ENCODE data around the gene VPS45.

VPS45 gene

DNA sequence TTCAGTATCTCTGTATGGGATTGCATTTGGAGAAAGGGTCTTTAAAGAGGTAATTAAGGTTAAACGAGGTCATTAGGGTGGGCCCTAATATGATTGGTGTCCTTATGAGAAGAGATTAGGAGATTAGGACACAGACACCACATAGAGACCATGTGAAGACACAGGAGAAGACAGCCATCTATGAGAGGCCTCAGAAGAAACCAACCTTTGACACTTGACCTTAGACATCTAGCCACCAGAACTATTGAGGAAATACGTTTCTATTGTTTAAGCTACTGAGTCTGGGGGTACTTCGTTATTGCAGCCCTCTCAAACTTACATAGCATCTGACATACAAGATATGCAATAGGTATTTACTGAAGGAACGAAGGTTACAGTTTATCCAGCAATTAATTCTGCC is 7.3 kb upstream of the VPS45 start:
- TF ChIP-seq POLR2A (IDR thresholded peaks at IDR 0.05; ENCODE audit: low read length) (no peak), GATA1 (IDR thresholded peaks at IDR 0.05; ENCODE audit: low read depth, low read length) (no peak)
- DNase-seq = no peak

DNA sequence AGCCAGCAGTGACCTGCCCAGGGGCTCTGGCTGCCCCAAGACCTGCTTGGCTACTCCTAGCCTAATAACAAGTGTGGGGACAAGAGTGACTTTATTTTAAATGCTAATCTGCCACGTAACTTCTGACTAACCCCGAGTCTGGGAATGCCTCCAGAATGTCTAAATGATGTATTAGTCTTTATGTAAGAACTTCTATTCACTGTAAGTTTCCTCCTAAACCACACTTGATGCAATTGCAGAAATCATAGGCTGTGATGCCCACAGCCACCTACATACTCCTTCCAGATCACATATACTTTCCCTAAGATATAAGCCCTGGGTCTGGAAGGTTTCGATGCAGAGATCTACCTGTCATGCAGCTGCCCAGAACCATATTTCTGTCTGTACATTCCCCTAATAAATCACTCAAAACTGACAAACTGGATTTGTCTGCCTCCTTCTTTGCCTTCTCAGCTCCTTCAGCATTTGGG is 5.9 kb upstream of the VPS45 start:
- DNase-seq = no peak
- TF ChIP-seq GATA1 (IDR thresholded peaks at IDR 0.05; ENCODE audit: low read depth, low read length) = no peak
- no peak for TF ChIP-seq POLR2A (IDR thresholded peaks at IDR 0.05; ENCODE audit: low read length)

DNA sequence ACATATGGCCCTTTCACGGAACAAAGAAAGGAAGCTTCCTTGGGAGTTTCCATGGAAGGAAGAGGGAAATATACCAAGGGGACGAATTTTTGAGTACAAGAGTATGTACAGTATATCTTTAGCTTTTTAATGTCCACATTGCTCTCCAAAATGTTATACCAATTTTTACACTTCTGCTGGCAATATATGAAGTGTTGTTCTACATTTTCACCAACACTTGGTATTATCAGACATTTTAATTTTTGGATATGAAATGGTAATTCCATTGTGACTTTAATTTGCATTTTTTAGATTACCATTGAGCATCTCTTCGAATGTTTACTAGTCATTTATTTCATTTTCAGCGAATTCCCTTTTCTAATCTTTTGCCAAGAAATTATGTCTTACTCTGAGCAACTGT is 5.5 kb upstream of the VPS45 start:
- TF ChIP-seq POLR2A (IDR thresholded peaks at IDR 0.05; ENCODE audit: low read length) (no peak), GATA1 (IDR thresholded peaks at IDR 0.05; ENCODE audit: low read depth, low read length) (no peak)
- DNase-seq = no peak

DNA sequence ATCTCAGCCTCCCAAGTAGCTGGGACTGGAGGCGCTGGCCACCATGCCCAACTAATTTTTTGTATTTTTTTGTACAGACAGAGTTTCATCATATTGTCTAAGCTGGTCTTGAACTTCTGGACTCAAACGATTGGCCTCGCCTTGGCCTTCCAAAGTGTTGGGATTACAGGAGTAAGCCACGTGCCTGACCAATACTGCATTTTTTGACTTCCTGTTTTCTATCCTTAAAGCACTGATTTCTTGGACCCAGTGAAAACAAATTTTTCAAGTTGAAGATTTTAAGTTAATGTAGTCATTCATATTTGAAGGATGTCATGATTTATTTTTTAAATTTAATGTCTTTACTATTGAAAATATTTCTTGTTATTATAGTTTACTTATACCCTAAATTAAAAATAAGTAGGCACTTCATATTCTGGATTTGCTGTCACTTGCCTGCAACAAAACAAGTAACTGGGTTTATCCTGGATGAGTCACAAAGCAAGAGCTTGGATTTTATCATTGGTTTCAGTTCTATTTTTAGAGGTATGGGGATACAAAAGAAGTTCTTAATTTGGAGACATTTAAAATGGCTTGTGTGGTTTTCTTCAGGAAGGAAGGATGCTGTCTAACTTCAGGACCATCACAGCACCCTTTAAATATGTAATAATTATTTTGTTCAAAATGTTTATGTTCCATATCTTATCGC is 2.2 kb upstream of the VPS45 start:
- TF ChIP-seq GATA1 (IDR thresholded peaks at IDR 0.05; ENCODE audit: low read depth, low read length) = no peak
- no peak for TF ChIP-seq POLR2A (IDR thresholded peaks at IDR 0.05; ENCODE audit: low read length)
- DNase-seq = no peak

DNA sequence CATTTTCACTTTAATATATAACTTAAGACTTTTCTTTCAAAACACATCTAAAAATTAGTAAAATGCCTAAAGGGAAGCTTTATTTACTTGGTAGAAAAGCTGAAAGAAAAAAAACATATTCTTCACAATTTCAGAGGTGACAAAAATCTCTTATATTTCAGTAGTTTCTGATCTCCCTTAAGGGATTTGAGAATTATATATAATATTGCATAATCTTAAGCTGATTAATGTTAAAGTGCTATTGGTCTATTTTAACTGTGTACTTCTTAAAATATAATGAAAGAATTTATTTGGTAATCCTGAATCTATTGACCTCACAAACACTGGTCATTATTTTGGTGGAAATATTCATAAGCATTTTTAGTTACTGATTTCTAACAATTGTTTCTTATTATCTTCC is 1.2 kb upstream of the VPS45 start:
- no peak for DNase-seq
- TF ChIP-seq GATA1 (IDR thresholded peaks at IDR 0.05; ENCODE audit: low read depth, low read length) (no peak), POLR2A (IDR thresholded peaks at IDR 0.05; ENCODE audit: low read length) (no peak)

DNA sequence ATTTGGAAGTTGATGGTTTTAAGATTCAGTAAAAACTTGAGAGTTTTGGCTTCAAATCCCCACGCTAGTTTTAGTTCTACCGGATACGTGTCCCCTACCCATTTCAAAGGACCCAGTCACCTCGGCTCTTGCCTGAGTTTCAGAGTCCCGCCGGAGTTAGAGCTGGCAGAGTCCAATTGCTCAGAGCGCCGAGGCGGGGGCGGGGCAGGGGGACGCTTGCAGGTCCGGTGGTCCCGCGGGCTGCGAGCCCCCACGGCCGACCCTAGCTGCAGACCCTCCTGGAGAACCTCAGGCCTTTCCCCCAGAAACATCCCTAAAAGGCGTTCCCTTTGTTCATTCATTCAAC is 765 bp upstream of the VPS45 start:
- TF ChIP-seq GATA1 (IDR thresholded peaks at IDR 0.05; ENCODE audit: low read depth, low read length) (no peak), POLR2A (IDR thresholded peaks at IDR 0.05; ENCODE audit: low read length) (no peak)
- peak in 1 of 2 experiments; percentile 56 for DNase-seq

DNA sequence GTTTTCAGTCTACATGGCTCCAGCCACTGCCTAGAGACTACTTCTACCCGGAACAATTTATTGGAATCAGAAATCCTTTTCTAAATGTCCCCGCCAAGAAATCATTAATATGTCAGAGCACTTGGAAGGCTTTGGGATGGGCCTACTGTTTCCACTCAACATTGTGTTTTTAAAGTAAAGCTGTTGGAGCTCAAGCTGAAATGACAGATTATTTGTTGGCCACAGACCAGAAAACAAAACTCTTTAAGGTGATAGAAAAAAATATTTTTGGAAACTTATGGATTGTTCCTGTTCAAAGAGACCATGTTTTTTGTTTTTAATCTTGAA is 496 bp downstream of the VPS45 start:
- TF ChIP-seq GATA1 (IDR thresholded peaks at IDR 0.05; ENCODE audit: low read depth, low read length) (no peak), POLR2A (IDR thresholded peaks at IDR 0.05; ENCODE audit: low read length) (no peak)
- no peak for DNase-seq

DNA sequence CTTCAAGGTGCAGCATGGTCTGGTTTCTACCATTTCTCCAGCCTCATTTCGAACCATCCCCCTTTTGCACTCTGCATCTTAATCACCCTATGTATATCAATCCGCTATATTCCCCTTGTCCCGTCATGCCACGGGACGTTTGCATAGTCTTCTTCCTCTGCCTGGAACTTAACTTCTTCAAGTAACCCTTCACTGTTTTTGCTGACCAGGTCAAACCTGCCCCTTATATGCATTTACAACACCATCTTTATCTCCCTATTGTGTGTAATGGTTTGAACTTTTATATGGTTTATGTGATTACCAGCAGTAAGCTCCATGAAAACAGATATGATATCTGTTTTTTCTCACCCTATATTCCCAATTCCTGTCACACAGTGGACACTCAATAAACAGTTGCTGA is 2.3 kb downstream of the VPS45 start:
- TF ChIP-seq GATA1 (IDR thresholded peaks at IDR 0.05; ENCODE audit: low read depth, low read length) (no peak), POLR2A (IDR thresholded peaks at IDR 0.05; ENCODE audit: low read length) (no peak)
- no peak for DNase-seq

DNA sequence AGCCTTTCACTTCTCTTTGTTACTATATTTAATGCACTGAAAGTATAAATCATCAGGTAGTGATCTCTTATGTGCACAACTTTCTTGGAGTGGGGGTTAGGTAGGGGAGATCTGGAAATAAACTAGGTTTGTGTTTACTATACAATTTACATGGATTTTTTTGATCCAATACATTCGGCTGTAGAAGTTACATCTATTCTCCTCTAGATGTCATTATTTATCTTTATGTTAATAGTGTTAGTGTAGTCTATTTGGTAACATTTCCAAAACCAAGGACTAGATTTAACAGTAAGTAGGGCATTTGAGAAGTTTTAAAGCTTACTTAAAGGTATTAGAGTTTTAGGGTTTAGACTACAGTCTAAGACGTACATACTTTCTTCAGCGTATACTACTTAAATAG is 5.4 kb downstream of the VPS45 start:
- TF ChIP-seq POLR2A (IDR thresholded peaks at IDR 0.05; ENCODE audit: low read length) (no peak), GATA1 (IDR thresholded peaks at IDR 0.05; ENCODE audit: low read depth, low read length) (no peak)
- peak in 1 of 2 experiments; percentile 36 for DNase-seq

DNA sequence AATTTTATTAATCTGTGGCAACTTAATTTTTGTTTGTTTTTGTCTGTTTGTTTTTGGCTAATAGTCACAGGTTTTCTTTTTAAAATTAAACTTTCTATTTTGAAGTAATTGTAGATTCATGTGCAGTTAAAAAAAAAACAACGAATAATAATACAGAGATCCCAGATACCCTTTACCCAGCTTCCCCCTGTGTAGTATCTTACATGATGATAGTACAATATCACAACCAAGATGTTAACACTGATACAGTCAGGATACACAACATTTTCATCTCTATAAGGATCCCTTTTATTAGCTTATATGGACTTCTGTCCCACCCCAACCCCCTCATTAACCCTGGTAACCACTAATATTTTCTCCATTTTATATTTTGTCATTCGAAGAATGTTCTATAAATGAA is 5.9 kb downstream of the VPS45 start:
- DNase-seq = no peak
- TF ChIP-seq POLR2A (IDR thresholded peaks at IDR 0.05; ENCODE audit: low read length) (no peak), GATA1 (IDR thresholded peaks at IDR 0.05; ENCODE audit: low read depth, low read length) (no peak)

DNA sequence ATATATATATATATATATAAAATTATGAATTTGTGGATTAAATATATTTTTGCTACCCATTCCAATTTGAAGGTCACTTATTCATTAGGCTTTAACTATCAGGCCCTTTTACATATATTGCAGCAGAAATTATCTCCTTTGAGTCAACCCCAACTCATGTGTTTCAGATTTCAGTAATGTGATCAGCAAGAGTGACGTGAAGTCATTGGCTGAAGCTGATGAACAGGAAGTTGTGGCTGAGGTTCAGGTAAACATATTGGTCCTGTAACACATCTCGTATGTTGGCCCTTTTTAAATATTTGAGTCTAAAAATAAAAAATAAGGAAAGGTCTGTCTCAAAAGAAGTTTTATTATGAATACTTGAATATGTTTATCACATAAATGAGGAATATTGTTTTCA is 8.5 kb downstream of the VPS45 start:
- no peak for DNase-seq
- TF ChIP-seq POLR2A (IDR thresholded peaks at IDR 0.05; ENCODE audit: low read length) (no peak), GATA1 (IDR thresholded peaks at IDR 0.05; ENCODE audit: low read depth, low read length) (no peak)

DNA sequence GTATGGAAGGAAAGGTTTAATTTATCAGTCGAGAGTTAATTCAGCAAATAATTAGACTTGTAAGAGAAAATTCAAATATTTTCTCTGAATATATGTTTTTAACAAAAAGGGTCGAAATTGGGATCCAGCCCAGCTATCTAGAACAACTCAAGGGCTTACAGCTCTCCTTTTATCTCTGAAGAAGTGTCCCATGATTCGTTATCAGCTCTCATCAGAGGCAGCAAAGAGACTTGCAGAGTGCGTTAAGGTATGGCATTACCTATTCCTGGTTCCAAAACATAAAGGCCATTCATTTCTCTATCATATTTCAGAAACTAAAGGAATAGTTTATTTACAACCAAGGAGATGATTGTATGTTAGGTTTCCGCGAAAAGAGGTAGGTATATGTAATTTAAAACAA is 9.4 kb downstream of the VPS45 start:
- no peak for TF ChIP-seq GATA1 (IDR thresholded peaks at IDR 0.05; ENCODE audit: low read depth, low read length)
- TF ChIP-seq POLR2A (IDR thresholded peaks at IDR 0.05; ENCODE audit: low read length) = no peak
- peak; percentile 41 to 74 for DNase-seq

DNA sequence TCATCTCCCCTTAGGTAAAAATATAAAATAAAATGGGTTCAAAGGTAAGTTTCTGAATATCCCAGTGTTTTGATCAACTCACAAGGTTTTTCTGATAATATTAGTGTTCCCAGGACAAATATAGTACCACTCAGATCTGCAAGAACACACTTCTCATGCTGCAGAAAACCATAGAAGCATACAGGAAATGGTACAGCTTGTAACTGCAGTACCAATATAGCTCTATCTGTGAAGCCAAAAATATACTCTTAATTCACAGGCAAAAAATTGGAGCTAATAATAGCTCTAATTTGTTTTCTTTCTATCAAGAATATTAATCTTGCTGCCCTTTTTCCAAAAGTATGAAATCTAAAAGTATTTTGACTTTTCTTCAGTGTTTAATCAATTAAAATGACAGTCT is 13.2 kb downstream of the VPS45 start:
- no peak for TF ChIP-seq GATA1 (IDR thresholded peaks at IDR 0.05; ENCODE audit: low read depth, low read length)
- no peak for TF ChIP-seq POLR2A (IDR thresholded peaks at IDR 0.05; ENCODE audit: low read length)
- no peak for DNase-seq

DNA sequence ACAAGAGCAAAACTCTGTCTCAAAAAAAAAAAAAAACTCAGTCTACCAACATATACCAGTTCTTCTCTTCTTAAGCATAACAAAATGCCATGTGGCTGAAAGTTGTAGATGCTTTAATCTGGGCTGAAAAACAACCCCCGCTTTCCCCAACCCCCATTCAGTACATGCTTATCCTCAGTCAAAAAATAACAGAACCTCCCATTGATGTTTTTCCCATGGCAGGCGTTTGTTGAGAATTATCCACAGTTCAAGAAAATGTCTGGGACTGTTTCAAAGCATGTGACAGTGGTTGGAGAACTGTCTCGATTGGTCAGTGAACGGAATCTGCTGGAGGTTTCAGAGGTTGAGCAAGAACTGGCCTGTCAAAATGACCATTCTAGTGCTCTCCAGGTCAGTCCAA is 14.9 kb downstream of the VPS45 start:
- TF ChIP-seq GATA1 (IDR thresholded peaks at IDR 0.05; ENCODE audit: low read depth, low read length) (no peak), POLR2A (IDR thresholded peaks at IDR 0.05; ENCODE audit: low read length) (no peak)
- no peak for DNase-seq

DNA sequence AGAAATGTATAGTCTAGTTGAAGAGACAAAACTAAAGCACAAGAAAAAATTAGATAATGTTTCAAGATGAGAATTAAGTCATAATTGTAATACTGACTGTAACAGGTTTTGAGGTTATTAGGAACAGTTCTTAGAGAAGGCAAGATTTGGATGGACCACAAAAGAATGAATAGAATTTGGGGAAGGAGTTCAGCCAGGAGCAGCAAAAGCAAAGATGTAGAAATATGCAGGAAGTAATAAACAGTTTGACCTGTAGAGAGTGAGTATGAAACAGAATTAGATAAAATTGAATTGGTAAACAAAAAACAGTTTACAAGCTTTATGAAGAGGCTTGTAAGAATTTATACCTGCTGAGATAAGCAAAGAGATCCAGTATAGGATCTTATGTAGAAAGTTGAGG is 16.3 kb downstream of the VPS45 start:
- no peak for TF ChIP-seq POLR2A (IDR thresholded peaks at IDR 0.05; ENCODE audit: low read length)
- no peak for TF ChIP-seq GATA1 (IDR thresholded peaks at IDR 0.05; ENCODE audit: low read depth, low read length)
- no peak for DNase-seq

DNA sequence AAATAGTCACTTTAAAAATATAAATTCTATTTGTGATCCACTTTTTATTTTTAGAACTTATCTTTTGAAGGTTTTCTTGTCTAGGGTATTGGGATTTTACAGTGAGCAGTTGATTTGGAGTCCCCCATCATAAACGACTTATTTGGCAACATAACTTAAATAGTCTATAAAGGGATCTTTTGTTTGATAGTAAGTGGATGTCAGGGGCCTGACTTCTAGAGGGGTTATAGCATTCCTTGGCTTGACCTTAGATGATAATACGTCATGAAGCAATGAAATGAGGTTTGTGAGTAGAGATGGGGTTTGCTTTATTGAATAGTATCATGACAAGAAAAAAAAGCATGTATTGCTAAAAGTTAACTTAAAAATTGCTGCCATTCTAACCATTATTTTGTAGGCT is 17.8 kb downstream of the VPS45 start:
- TF ChIP-seq POLR2A (IDR thresholded peaks at IDR 0.05; ENCODE audit: low read length) = no peak
- no peak for TF ChIP-seq GATA1 (IDR thresholded peaks at IDR 0.05; ENCODE audit: low read depth, low read length)
- no peak for DNase-seq

Measured in erythroblast (primary cell).